Measurements from ENCODE around the gene BMP7.

DNA sequence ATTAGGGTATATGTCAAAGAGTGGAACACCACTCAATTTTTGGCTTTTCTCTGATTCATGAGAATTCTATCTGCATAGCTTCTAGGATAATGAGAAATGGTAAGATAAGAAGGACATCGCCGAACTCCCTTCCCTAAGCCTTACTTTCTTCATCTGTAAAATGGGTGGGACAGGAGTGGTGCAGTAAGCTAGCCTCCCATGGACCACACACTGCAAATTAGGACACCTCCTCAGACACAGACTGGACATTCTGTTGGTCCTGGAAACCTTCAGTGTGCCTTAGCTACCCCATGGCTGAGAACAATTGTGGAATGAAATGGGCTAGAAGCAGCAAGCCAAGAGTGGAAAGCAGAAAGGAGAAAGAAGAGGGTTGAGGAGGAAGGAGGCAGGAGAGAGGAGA is 89.6 kb downstream of the BMP7 start:
- TF ChIP-seq EZH2 (IDR thresholded peaks at IDR 0.05; ENCODE audit: insufficient read depth, poor library complexity, severe bottlenecking) = no peak
- no peak for TF ChIP-seq EZH2phosphoT487 (IDR thresholded peaks at IDR 0.05; ENCODE audit: insufficient read depth, low read depth)
